Right atrium auricular region (tissue), 2 donors: ENCODE measurements around the gene JAKMIP1. TPM values are rescaled to one million over a fixed set of nuclear protein-coding genes. Genes with fewer than 3 reads are reported as not detected.

Source experiments
- DNase-seq: peaks from one replicate; pipeline ENCODE4 v3.0.0-alpha.2; 2019; ENCODE audit warnings: low spot score
- H3K27ac ChIP-seq, 2 donors: fragments of 200-600 bp; sonication (generic); 1 replicate in 1 of 2; 2 replicates in 1 of 2; pipeline ENCODE4 v1.5.1; 2016 to 2019
- H3K27me3 ChIP-seq, 2 donors: fragments of 200-600 bp; sonication (generic); one replicate each; pipeline versions ENCODE4 v1.5.1 to v1.6.0; 2017 to 2019
- H3K36me3 ChIP-seq: fragments of 200-600 bp; sonication (generic); one replicate; pipeline ENCODE4 v1.5.1; 2016
- H3K4me1 ChIP-seq, 2 donors: fragments of 200-600 bp; sonication (generic); one replicate each; pipeline versions ENCODE4 v1.5.1 to v1.6.0; 2017 to 2019
- H3K4me3 ChIP-seq, 2 donors: fragments of 200-600 bp; sonication (generic); 1 replicate in 1 of 2; 2 replicates in 1 of 2; pipeline ENCODE4 v1.5.1; 2017 to 2019; ENCODE audit warnings: mild to moderate bottlenecking in 1 of 2, moderate library complexity in 1 of 2
- H3K9me3 ChIP-seq, 2 donors: fragments of 200-600 bp; sonication (generic); one replicate each; pipeline ENCODE4 v1.5.1; 2019
- total RNA-seq, 2 donors: library from RNA; depleted of rRNA; stranded (reverse); fragments of >200 nt; gene quantifications; one replicate each; pipeline ENCODE4 v1.1.0, GENCODE V29; 2016
- TF ChIP-seq, protein P1 (sequence below), 2 donors: fragments of 200-600 bp; sonication (generic); IDR thresholded peaks; one replicate each; pipeline ENCODE4 v1.5.1; 2019; ENCODE audit warnings: antibody characterized with exemption in 2 of 2

JAKMIP1 gene
- total RNA-seq, 2 donors from 2014 or later, result 0.30 to 0.59 TPM

DNA sequence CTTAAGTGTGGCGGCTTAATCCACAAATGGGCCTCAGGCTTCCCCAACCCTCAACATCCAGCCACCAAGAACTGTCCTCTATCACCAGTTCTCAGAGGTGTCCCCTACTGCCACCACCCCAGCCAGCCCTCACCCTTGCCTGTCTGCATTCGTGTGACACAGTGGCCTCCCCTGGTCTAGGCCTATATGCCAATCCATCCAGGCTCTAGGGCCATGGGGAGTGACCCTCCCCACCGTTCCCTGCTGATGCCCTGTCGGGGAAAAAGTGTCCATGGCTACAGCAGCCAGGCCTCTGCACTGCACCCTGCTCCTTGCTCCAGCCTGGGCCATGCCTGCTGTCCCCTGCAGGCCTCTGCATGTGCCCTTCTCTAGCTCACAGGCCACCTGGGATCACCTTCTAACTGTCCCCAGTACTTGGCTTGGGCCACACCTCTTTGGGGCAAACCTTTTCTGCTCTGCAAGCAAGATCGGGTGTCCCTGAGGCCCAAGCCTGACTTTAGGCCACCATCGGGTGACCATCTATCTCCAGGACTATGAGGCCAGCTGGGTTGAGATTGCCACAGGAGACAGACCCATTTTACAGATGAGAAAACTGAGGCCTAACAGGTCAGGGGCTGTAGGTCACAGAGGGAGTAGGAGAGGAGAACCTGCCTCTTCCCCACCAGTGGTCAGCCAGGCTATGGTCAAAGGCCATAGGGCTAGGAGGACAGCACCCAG, 75.8 kb downstream of the JAKMIP1 start:
- Histone ChIP-seq H3K27me3 (no peaks in the 10 kb centered on the region), H3K36me3 (no peaks in the 10 kb centered on the region), H3K9me3 (no peaks in the 10 kb centered on the region), H3K27ac (no peak overlapping the region), H3K4me3 (no peak overlapping the region), H3K4me1 (no peaks in the 10 kb centered on the region)
- TF ChIP-seq, protein P1, sequence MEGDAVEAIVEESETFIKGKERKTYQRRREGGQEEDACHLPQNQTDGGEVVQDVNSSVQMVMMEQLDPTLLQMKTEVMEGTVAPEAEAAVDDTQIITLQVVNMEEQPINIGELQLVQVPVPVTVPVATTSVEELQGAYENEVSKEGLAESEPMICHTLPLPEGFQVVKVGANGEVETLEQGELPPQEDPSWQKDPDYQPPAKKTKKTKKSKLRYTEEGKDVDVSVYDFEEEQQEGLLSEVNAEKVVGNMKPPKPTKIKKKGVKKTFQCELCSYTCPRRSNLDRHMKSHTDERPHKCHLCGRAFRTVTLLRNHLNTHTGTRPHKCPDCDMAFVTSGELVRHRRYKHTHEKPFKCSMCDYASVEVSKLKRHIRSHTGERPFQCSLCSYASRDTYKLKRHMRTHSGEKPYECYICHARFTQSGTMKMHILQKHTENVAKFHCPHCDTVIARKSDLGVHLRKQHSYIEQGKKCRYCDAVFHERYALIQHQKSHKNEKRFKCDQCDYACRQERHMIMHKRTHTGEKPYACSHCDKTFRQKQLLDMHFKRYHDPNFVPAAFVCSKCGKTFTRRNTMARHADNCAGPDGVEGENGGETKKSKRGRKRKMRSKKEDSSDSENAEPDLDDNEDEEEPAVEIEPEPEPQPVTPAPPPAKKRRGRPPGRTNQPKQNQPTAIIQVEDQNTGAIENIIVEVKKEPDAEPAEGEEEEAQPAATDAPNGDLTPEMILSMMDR (IDR thresholded peaks at IDR 0.05), result no peak
- DNase-seq, result no peak

DNA sequence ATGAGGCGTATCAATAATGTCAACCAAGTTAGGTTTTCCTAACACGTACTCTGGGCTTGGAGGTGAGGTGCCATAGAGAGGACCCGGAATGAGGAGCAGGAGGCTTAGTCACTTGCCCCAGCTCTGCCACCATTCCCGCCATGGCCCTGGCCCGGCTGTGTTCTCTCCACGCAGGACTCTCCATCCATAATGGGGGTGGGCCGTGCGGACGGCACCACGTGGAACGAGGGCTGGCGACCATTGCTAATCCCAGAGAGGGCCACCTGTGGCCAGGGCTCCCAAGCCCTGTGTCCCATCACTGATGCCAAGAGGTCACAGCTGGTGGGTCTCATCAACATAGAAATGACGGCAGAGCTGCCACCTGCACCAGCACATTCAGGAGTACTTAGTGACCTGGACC, 76.4 kb downstream of the JAKMIP1 start:
- no peaks in the 10 kb centered on the region for H3K36me3 ChIP-seq
- H3K9me3 ChIP-seq, result no peaks in the 10 kb centered on the region
- no peak overlapping the region for H3K27ac ChIP-seq
- H3K4me1 ChIP-seq, result no peaks in the 10 kb centered on the region
- no peak overlapping the region for H3K4me3 ChIP-seq
- DNase-seq, result no peak
- H3K27me3 ChIP-seq, result no peaks in the 10 kb centered on the region
- TF ChIP-seq, protein P1 (IDR thresholded peaks at IDR 0.05), result no peak

DNA sequence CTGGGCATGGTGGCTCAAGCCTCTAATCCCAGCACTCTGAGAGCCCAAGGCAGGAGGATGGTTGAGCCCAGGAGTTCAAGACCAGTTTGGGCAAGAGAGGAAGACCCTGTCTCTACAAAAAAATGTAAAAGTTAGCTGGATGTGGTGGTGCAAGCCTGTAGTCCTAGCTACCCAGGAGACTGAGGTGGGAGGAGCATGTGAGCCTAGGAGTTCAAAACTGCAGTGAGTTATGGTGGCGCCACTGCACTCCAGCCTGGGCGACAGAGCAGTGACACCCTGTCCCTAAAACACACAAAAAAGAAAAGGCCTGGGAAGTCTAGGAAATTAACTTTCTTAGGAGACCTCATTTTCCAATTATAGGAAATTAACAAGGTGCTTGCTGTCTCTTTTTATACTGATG, 76.8 kb downstream of the JAKMIP1 start:
- H3K9me3 ChIP-seq, result no peaks in the 10 kb centered on the region
- H3K4me1 ChIP-seq, result no peaks in the 10 kb centered on the region
- no peaks in the 10 kb centered on the region for H3K27me3 ChIP-seq
- no peaks in the 10 kb centered on the region for H3K36me3 ChIP-seq
- H3K4me3 ChIP-seq, result no peak overlapping the region
- DNase-seq, result no peak
- no peak overlapping the region for H3K27ac ChIP-seq
- TF ChIP-seq, protein P1 (IDR thresholded peaks at IDR 0.05), result no peak

DNA sequence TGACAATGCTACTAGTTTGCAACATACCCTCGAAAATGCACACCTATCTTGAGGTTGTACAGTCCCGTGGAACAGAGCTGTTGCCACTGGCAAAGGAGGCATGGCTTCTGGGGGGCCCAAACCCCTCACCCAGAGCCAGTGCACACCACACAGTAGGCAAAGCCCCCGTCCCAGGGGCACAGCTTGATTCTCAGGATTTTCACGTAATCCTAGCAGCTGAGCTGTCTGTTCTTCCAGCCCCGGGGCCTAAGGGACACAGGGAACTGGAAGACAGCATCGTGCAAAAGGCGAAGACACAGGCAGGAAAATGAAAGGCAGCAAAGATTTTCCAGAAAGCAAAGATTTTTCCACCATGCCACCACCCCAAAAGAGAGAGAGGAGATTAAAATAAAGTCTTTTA, 77.2 kb downstream of the JAKMIP1 start:
- no peak for DNase-seq
- no peaks in the 10 kb centered on the region for H3K27me3 ChIP-seq
- no peaks in the 10 kb centered on the region for H3K4me1 ChIP-seq
- H3K4me3 ChIP-seq, result no peak overlapping the region
- no peaks in the 10 kb centered on the region for H3K9me3 ChIP-seq
- H3K27ac ChIP-seq, result no peak overlapping the region
- no peaks in the 10 kb centered on the region for H3K36me3 ChIP-seq
- TF ChIP-seq, protein P1 (IDR thresholded peaks at IDR 0.05), result no peak

DNA sequence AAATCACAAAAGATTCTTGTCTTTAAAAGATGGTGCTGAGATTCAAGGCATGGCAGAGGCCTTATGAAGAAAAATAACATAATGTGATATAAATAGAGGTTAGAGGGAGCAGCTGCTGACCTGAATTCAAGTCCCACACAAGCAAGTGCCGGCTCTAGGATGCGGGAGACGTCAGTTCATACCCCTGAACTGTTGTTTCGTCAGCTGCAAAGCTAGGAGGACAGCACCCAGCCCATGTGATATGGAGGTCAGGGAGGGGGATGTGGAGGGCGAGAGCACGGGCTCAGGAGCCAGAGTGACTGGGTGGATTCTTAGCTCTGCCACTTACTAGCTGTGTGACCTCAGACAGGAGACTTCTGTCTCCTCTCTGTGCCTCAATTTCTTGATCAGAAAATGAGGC, 77.9 kb downstream of the JAKMIP1 start:
- Histone ChIP-seq H3K36me3 (no peaks in the 10 kb centered on the region), H3K9me3 (no peaks in the 10 kb centered on the region), H3K27ac (no peak overlapping the region), H3K27me3 (no peaks in the 10 kb centered on the region), H3K4me1 (no peaks in the 10 kb centered on the region), H3K4me3 (no peak overlapping the region)
- no peak for DNase-seq
- TF ChIP-seq, protein P1 (IDR thresholded peaks at IDR 0.05), result no peak

DNA sequence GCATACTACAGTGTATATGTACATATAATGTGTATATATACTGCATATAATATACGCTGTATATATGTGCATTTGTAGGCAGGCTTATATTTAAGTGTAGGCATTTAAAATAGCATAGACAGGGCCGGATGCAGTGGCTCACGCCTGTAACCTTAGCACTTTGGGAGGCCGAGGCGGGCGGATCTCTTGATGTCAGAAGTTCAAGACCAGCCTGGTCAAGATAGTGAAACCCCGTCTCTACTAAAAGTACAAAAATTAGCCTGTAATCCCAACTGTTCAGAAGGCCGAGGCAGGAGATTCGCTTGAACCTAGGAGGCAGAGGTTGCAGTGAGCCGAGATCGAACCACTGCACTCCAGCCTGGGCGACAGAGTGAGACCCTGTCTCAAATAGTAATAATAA, 78.4 kb downstream of the JAKMIP1 start:
- Histone ChIP-seq H3K9me3 (no peaks in the 10 kb centered on the region), H3K4me3 (no peak overlapping the region), H3K36me3 (no peaks in the 10 kb centered on the region), H3K27me3 (no peaks in the 10 kb centered on the region), H3K4me1 (no peaks in the 10 kb centered on the region), H3K27ac (no peak overlapping the region)
- DNase-seq, result no peak
- TF ChIP-seq, protein P1 (IDR thresholded peaks at IDR 0.05), result no peak
